ENCODE data around the gene CDC14B.
"Not testable (repeated sequence)": the region's sequence is repeated elsewhere in the genome, so short reads cannot be mapped to it uniquely, and the experiment has no call there.

CDC14B gene

GRCh38 chr9:96585426-96585825 is 34.2 kb downstream of the CDC14B start:
- no peak for DNase-seq

GRCh38 chr9:96582199-96582598 is 37.4 kb downstream of the CDC14B start:
- DNase-seq = not testable (repeated sequence)

GRCh38 chr9:96581786-96582185 is 37.9 kb downstream of the CDC14B start:
- DNase-seq = no peak

- no peak for DNase-seq
Measured at GRCh38 chr9:96581301-96581700, 38.3 kb downstream of the CDC14B start.

GRCh38 chr9:96574931-96575351 is 44.7 kb downstream of the CDC14B start:
- no peak for DNase-seq

GRCh38 chr9:96574455-96574854 is 45.2 kb downstream of the CDC14B start:
- DNase-seq = no peak

- no peak for DNase-seq
Measured at GRCh38 chr9:96567203-96567700, 52.4 kb downstream of the CDC14B start.

- DNase-seq = peak; percentile 77
Measured at GRCh38 chr9:96566498-96567202, 53.0 kb downstream of the CDC14B start.

- peak; percentile 2 for DNase-seq
Measured at GRCh38 chr9:96565671-96566497, 53.8 kb downstream of the CDC14B start.

- DNase-seq = no peak
Measured at GRCh38 chr9:96564217-96564616, 55.4 kb downstream of the CDC14B start.

- no peak for DNase-seq
Measured at GRCh38 chr9:96559339-96559943, 60.2 kb downstream of the CDC14B start.

GRCh38 chr9:96557921-96558320 is 61.7 kb downstream of the CDC14B start:
- DNase-seq = no peak

- no peak for DNase-seq
Measured at GRCh38 chr9:96556701-96557461, 62.8 kb downstream of the CDC14B start.

- no peak for DNase-seq
Measured at GRCh38 chr9:96555567-96556386, 63.9 kb downstream of the CDC14B start.

GRCh38 chr9:96554801-96555566 is 64.7 kb downstream of the CDC14B start:
- DNase-seq = no peak

- DNase-seq = no peak
Measured at GRCh38 chr9:96554326-96554725, 65.3 kb downstream of the CDC14B start.

GRCh38 chr9:96553070-96553469 is 66.6 kb downstream of the CDC14B start:
- no peak for DNase-seq

- DNase-seq = no peak
Measured at GRCh38 chr9:96551403-96551802, 68.2 kb downstream of the CDC14B start.

GRCh38 chr9:96550659-96551058 is 69.0 kb downstream of the CDC14B start:
- no peak for DNase-seq

GRCh38 chr9:96543131-96543530 is 76.5 kb downstream of the CDC14B start:
- DNase-seq = not testable (repeated sequence)

GRCh38 chr9:96540106-96540505 is 79.5 kb downstream of the CDC14B start:
- no peak for DNase-seq

Data from central memory CD4-positive, alpha-beta T cell (primary cell).